Smooth muscle cell (in vitro differentiated cells): ENCODE results near the gene ADAMTS5. TPM values are rescaled to one million over a fixed set of nuclear protein-coding genes. Genes with fewer than 3 reads are reported as not detected.

Source experiments
- DNase-seq: peaks from one replicate; lab custom pipeline; 2025; ENCODE audit not compliant: unreplicated experiment; lab: John Stamatoyannopoulos, UW
- H2AFZ ChIP-seq: fragments of 200-600 bp; sonication (generic); 2 replicates; pipeline ENCODE4 v1.6.0; 2016; ENCODE audit warnings: antibody characterized with exemption, low read depth, mild to moderate bottlenecking
- H3F3A ChIP-seq: fragments of 200-600 bp; sonication (generic); 2 replicates; pipeline ENCODE4 v1.6.0; 2017; ENCODE audit warnings: antibody characterized with exemption, low read depth
- H3K27ac ChIP-seq: fragments of 200-600 bp; sonication (generic); 2 replicates; pipeline ENCODE4 v1.5.1; 2016; ENCODE audit warnings: low read depth, mild to moderate bottlenecking
- H3K27me3 ChIP-seq: fragments of 200-600 bp; sonication (generic); 2 replicates; pipeline ENCODE4 v1.6.1; 2016; ENCODE audit warnings: low read depth, mild to moderate bottlenecking
- H3K36me3 ChIP-seq: fragments of 200-600 bp; sonication (generic); 2 replicates; pipeline ENCODE4 v1.5.1; 2016; ENCODE audit warnings: low read depth
- H3K4me1 ChIP-seq: fragments of 200-600 bp; sonication (generic); 2 replicates; pipeline ENCODE4 v1.5.1; 2016; ENCODE audit warnings: low read depth
- H3K4me2 ChIP-seq: fragments of 200-600 bp; sonication (generic); 2 replicates; pipeline ENCODE4 v1.6.0; 2016; ENCODE audit warnings: mild to moderate bottlenecking
- H3K4me3 ChIP-seq: fragments of 200-600 bp; sonication (generic); 2 replicates; pipeline ENCODE4 v1.5.1; 2016; ENCODE audit warnings: mild to moderate bottlenecking
- H3K79me2 ChIP-seq: fragments of 200-600 bp; sonication (generic); 2 replicates; pipeline ENCODE4 v1.6.0; 2016; ENCODE audit warnings: low read depth, mild to moderate bottlenecking
- H3K9ac ChIP-seq: fragments of 200-600 bp; sonication (generic); 2 replicates; pipeline ENCODE4 v1.6.0; 2016; ENCODE audit warnings: low read depth
- H3K9me3 ChIP-seq: fragments of 200-600 bp; sonication (generic); replicated peaks from 2 replicates; pipeline ENCODE4 v1.5.1; 2016; ENCODE audit warnings: low read depth
- H4K20me1 ChIP-seq: fragments of 200-600 bp; sonication (generic); 2 replicates; pipeline ENCODE4 v1.6.0; 2016; ENCODE audit warnings: low read depth
- CTCF ChIP-seq: fragments of 200-600 bp; sonication (generic); IDR thresholded peaks from 2 replicates; pipeline ENCODE4 v1.5.1; 2017; ENCODE audit warnings: borderline replicate concordance, mild to moderate bottlenecking, antibody characterized with exemption; ENCODE audit not compliant: insufficient read depth, poor library complexity, severe bottlenecking
- WGBS: methylation state at CpG from one replicate; pipeline ENCODE4 v1.1.7; 2016; ENCODE audit warnings: low lambda C conversion rate; 5-methylcytosine and 5-hydroxymethylcytosine counted together
- polyA plus RNA-seq: library from polyadenylated mRNA; unstranded; fragments of >200 nt; fragmentation: Nextera tagmentation; extraction: Ambion mirVana; gene quantifications from 2 replicates; pipeline ENCODE4 v1.2.1, GENCODE V29; 2016
- total RNA-seq: library from RNA; depleted of rRNA; stranded (reverse); fragments of >200 nt; gene quantifications from 2 replicates; pipeline ENCODE4 v1.2.3, GENCODE V29; 2014

Gene ADAMTS5
- total and polyA plus RNA-seq, 2 experiments from 2014 or later, result 7.6 to 18.4 TPM

- Histone ChIP-seq H4K20me1 (no peaks in the 10 kb centered on the region), H3K36me3 (no peaks in the 10 kb centered on the region), H3K4me3 (no peak overlapping the region), H3K9me3 (no peaks in the 10 kb centered on the region), H3K9ac (no peak overlapping the region), H3K4me1 (no peaks in the 10 kb centered on the region), H2AFZ (no peak overlapping the region), H3K4me2 (no peak overlapping the region), H3F3A (no peaks in the 10 kb centered on the region), H3K27ac (no peak overlapping the region), H3K27me3 (no peaks in the 10 kb centered on the region), H3K79me2 (no peaks in the 10 kb centered on the region)
- no peak for DNase-seq
- TF ChIP-seq CTCF, result no peak
- 89% methylated on average over 1 of the region's 1 CpG for WGBS
Measured at GRCh38 chr21:26892151-26892550, 74.7 kb downstream of the ADAMTS5 start.

DNA sequence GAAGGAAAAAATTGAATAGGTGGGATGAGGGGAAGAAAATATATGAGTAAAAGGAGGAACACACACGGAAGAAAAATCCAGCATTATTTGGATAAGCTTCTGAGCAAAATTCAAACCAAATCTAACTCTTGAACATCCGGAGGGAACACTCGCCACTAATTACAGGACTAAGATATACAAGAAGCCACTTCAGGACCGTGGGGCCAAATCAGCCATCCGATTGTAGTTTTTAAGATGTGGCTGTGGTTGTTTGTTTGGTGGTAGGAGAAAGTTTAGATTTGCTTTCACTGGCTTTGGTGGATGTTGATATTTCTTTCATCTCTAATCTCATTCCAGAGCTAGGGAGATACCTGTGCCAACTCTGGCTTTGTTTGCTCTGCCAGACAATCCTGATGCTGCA lies 78.0 kb downstream of the ADAMTS5 start:
- Histone ChIP-seq H3K4me3 (no peak overlapping the region), H4K20me1 (no peaks in the 10 kb centered on the region), H3K27ac (no peak overlapping the region), H3K79me2 (no peaks in the 10 kb centered on the region), H3F3A (no peaks in the 10 kb centered on the region), H3K4me2 (no peak overlapping the region), H3K9me3 (no peaks in the 10 kb centered on the region), H2AFZ (peak overlapping the region; percentile 75), H3K27me3 (no peaks in the 10 kb centered on the region), H3K36me3 (no peaks in the 10 kb centered on the region), H3K4me1 (no peaks in the 10 kb centered on the region), H3K9ac (no peak overlapping the region)
- DNase-seq, result no peak
- WGBS, result 67% methylated on average over 5 of the region's 5 CpGs
- no peak for TF ChIP-seq CTCF

DNA sequence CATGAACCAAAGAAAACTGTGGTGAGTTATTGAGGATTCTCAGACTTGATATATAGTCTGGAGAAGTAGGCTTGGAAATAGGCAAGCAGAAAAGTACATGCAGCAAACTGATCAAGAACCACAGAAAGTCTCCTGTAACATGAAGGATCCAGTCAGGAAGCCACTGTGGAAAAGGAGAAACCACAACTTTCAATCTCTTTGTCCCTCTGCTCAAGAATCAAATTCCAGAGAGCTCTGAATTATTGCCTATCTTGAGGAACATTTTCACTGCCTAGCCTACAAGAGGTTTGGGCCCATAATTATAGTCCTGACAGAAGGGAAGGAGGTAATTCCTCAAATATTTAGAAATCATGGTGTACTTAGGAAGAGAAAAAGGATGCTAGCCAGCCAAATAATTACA lies 78.6 kb downstream of the ADAMTS5 start:
- Histone ChIP-seq H3K4me3 (no peak overlapping the region), H3K27ac (no peak overlapping the region), H3K4me2 (no peak overlapping the region), H3F3A (no peaks in the 10 kb centered on the region), H3K36me3 (no peaks in the 10 kb centered on the region), H3K79me2 (no peaks in the 10 kb centered on the region), H3K9ac (no peak overlapping the region), H4K20me1 (no peaks in the 10 kb centered on the region), H3K9me3 (no peaks in the 10 kb centered on the region), H3K27me3 (no peaks in the 10 kb centered on the region), H2AFZ (peak overlapping the region; percentile 51), H3K4me1 (no peaks in the 10 kb centered on the region)
- DNase-seq, result no peak
- TF ChIP-seq CTCF, result no peak

DNA sequence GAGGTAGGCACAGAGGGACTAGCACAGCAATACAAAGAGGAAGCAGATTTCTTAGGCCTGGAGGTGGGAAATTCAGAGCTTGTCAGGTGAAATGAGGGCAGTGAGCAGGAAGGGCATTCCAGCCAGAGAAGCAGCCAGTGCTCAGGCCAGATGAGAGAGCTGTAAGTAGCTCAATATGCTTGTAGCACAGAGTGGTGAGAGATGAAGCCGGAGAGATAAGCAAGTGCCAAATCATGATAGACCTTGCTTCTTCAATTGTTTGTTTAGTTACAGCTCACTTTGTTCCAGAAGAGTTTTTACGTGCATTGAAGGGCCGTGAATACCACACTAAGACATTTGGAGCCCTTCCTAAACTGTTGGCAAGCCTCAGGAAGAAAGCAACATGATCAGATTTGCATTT lies 79.6 kb downstream of the ADAMTS5 start:
- H3K27me3 ChIP-seq, result no peaks in the 10 kb centered on the region
- H3K4me2 ChIP-seq, result no peak overlapping the region
- H3K9me3 ChIP-seq, result no peaks in the 10 kb centered on the region
- H2AFZ ChIP-seq, result peak overlapping the region; percentile 35
- no peak for DNase-seq
- no peak for TF ChIP-seq CTCF
- H3F3A ChIP-seq, result no peaks in the 10 kb centered on the region
- no peaks in the 10 kb centered on the region for H3K79me2 ChIP-seq
- no peak overlapping the region for H3K9ac ChIP-seq
- H4K20me1 ChIP-seq, result no peaks in the 10 kb centered on the region
- 75% methylated on average over 3 of the region's 3 CpGs for WGBS
- H3K27ac ChIP-seq, result no peak overlapping the region
- no peak overlapping the region for H3K4me3 ChIP-seq
- no peaks in the 10 kb centered on the region for H3K4me1 ChIP-seq
- H3K36me3 ChIP-seq, result no peaks in the 10 kb centered on the region
